ENCODE data around the gene EBI3.
"Not testable (repeated sequence)": the region's sequence is repeated elsewhere in the genome, so short reads cannot be mapped to it uniquely, and the experiment has no call there.

Gene EBI3

DNA sequence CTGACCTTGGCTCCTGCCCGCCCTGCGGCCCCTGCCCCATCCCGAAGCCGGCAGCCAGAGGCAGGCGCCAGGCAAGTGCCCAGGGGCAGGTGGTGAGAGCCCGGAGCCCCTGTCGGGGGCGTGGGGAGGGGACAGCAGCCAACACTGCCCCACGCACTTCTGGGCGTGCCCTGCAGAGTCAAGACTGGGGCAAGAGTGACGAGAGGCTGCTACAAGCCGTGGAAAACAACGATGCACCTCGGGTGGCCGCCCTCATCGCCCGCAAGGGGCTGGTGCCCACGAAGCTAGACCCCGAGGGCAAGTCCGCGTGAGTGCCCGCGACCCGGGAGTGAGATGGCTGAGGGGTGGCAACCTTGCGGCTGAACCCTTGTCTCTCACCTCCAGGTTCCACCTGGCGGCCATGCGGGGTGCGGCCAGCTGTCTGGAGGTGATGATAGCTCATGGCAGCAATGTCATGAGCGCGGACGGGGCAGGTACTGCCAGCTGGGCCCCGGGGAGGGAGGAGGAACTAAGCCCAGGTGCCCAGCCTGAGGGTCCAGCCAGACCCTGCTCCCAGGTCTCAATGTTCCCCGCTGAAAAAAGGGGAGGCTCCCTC, 29.5 kb upstream of the EBI3 start:
- DNase-seq (ENCODE audit: low read depth in 4 of 4, low spot score in 1 of 4): no peak

DNA sequence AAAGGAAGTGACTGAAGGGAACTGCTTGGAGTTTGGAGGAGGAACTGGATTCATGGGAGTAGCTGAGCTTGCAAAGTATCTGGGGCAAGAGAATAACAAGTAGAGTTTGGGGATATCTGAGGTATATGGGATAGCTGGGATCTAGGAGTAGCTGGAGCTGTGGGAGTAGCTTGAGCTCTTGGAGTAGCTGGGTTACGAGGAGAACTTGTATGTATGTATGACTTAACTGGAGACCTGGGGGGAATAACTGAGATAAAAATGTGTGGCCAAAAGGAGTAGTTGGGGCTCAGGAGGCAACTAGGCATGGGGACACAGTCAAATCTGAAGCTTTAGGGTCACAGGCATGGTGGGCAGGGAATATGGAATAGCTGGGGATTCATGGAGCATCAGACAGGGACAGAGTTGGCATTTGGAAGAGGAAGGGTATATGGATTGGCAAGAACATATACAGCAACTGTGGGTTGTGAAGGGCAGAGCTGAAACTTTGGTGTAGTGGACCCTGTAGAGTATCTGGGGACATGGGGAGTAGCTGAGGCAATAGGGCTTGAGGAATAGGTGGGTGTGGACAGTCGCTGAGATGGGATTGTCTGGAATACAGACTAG, 28.3 kb upstream of the EBI3 start:
- DNase-seq (ENCODE audit: low read depth in 4 of 4, low spot score in 1 of 4): no peak

DNA sequence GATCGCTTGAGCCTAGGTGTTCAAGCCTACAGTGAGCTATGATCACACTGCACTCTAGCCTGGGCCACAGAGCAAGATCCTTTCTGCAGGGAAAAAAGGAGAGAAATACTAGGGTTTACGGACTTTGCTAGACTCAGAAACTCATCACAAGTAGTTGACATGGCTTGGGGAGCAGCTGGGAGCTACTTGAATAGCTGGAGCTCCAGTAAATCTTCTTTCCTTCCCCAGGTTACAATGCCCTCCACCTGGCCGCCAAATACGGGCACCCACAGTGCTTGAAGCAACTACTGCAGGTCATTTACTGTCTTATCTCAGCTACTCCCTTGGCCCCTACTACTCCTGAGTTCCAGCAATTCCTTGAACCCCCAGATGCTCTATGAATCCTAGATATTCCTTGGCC, 27.5 kb upstream of the EBI3 start:
- DNase-seq (ENCODE audit: low read depth in 4 of 4, low spot score in 1 of 4): no peak

DNA sequence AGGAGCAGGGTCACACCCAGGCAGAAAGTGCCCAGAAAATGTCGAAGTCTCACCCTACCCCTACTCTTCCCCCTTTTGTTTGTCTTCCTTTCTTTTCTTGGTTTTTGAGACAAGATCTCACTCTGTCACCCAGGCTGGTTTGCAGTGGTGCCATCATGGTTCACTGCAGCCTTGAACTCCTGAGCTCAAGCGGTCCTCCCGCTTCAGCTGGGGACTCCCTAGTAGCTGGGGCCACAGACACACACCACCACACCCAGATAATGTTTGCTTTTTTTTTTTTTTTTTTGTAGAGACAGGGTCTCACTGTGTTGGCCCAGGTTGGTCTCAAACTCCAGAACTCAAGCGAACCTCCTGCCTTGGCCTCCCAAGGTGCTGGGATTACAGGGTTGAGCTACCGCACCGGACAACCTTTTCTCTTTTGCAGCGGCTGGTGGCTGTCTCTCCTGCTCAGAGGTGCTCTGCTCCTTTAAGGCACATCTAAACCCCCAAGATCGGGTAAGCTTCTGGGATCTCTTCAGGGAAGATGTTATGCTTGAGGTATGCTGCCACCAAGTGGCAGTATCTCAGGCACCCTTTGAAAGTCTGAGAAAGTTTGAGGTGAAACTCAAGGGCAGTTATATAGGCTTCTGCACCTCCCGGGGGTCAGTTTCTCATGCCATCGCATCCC, 22.4 kb upstream of the EBI3 start:
- no peak for DNase-seq (ENCODE audit: low read depth in 4 of 4, low spot score in 1 of 4)

DNA sequence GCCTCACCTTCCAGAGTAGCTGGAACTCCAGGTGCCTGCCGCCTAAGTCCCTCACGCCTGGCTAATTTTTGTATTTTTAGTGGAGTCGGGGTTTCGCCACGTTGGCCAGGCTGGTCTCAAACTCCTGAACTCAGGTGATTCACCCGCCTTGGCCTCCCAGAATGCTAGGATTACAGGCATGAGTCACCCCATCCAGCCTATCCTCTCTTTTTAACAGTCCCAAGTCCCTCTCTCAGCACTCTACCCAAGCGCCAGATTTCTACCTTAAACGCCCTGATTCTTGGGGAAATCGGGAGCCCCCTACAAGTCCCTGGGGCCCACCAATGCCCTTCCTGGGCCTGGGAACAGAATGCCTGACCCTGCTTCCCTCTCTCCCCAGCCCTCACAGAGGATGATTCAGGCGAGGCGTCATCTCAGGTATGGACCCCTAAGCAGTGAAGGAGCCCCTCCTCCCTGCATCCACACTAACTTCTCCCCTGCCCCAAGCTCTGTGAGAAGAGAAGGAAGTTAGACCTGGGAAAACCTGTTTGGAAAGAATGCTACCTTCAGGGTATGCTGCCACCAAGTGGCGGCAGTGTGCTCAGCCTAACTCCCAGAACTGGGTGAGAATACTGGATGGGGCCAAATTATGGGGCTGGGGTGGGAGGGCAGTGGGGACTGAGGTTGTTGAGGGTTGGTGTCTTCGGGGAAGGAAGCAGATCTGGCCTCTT, 20.8 kb upstream of the EBI3 start:
- no peak for DNase-seq (ENCODE audit: low read depth in 4 of 4, low spot score in 1 of 4)

- no peak for DNase-seq (ENCODE audit: low read depth in 4 of 4, low spot score in 1 of 4)
Measured at GRCh38 chr19:4210166-4210731, 19.1 kb upstream of the EBI3 start.

- DNase-seq (ENCODE audit: low read depth in 4 of 4, low spot score in 1 of 4): no peak
Measured at GRCh38 chr19:4213116-4213515, 16.2 kb upstream of the EBI3 start.

- DNase-seq (ENCODE audit: low read depth in 4 of 4, low spot score in 1 of 4): no peak
Measured at GRCh38 chr19:4215807-4216206, 13.5 kb upstream of the EBI3 start.

DNA sequence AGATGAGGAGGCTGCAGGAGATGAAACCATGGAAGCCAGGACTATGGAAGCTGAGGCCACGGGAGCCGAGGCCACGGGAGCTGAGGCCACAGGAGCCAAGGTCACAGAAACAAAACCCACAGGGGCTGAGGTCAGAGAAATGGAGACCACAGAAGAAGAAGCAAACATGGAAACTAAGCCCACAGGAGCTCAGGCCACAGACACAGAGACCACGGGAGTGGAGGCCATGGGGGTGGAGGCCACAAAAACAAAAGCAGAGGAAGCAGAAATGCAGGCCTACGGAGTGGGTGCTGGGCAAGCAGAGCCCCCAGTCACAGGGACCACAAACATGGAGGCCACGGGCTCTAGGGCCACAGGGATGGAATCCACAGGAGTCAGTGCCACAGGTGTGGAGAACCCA, 12.5 kb upstream of the EBI3 start:
- no peak for DNase-seq (ENCODE audit: low read depth in 4 of 4, low spot score in 1 of 4)

DNA sequence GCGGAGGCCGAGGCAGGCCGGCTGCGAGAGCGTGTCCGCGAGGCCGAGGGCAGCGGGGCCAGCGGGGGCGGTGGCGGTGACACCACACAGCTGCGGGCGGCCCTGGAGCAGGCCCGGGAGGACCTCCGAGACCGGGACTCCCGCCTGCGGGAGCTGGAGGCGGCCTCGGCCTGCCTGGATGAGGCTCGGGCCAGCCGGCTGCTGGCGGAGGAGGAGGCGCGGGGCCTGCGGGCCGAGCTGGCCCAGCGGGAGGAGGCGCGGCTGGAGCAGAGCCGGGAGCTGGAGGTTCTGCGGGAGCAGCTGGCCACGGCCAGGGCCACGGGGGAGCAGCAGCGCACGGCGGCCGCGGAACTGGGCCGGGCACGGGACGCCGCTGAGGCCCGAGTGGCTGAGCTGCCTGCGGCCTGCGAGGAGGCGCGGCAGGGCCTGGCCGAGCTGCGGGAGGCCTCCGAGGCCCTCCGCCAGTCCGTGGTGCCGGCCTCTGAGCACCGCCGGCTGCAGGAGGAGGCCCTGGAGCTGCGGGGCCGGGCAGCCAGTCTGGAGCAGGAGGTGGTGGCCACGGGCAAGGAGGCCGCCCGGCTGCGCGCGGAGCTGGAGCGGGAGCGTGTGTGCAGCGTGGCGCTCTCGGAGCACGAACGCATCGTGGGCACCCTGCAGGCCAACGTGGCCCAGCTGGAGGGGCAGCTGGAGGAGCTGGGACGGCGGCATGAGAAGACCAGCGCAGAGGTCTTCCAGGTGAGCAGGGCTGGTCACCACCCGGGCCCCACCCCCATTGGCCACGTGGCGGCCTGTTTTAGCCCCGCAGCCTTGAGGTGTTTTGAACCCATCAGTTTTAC, 11.7 kb upstream of the EBI3 start:
- no peak for DNase-seq (ENCODE audit: low read depth in 4 of 4, low spot score in 1 of 4)

DNA sequence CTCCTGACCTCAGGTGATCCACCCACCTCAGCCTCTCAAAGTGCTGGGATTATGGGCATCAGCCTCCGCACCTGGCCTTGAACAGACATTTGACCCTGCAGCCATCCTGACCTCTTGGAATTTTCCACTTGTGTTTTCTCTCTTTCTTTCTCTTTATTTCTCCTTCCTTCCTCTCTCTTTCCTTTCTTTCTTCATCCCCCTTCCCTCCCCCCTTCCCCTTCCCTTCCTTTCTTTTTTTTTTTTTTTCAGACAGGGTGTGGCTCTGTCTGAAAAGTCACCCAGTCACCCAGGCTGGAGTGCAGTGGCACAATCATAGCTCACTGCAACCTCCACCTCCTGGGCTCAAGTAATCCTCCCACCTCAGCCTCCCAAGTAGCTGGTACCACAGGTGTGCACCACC, 10.8 kb upstream of the EBI3 start:
- DNase-seq (ENCODE audit: low read depth in 4 of 4, low spot score in 1 of 4): not testable (repeated sequence)

DNA sequence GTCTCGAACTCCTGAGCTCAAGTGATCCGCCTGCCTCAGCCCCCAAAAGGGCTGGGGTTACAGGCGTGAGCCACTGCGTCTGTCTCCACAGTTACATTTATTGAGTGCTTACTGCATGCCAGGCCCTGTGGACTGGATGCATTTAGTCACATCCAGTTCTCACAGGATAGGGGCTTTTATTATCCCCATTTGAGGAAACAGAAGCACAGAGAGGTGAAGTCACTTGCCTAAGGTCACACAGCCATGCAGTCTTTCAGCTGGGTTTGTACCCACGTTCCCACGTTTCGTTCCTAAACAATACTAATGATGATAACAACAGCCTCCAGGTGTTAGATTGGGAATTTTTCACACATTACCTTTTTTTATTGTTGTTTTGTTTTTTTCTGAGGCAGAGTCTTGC, 9.1 kb upstream of the EBI3 start:
- DNase-seq (ENCODE audit: low read depth in 4 of 4, low spot score in 1 of 4): no peak

- no peak for DNase-seq (ENCODE audit: low read depth in 4 of 4, low spot score in 1 of 4)
Measured at GRCh38 chr19:4224470-4224869, 4.9 kb upstream of the EBI3 start.

DNA sequence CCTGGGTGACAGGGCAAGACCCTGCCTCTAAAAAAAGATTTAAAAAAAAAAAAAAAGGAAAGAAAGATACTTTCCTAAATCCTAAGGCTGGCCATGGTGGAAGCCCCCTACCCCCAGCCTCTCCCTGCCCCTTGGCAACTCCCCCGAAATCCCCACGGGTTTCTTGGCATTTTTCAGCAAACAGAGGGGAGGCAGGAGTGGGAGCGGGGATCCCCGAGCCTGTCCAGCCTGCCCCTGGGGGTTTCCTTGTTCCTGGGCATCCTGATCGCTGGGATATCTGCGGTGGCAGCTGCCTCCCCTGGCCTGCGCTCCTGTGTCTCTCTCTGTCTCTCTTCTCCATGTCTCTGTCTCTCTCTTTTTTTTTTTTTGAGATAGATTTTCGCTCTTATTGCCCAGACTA, 3.4 kb upstream of the EBI3 start:
- no peak for DNase-seq (ENCODE audit: low read depth in 4 of 4, low spot score in 1 of 4)

GRCh38 chr19:4227771-4228170, 1.6 kb upstream of the EBI3 start:
- no peak for DNase-seq (ENCODE audit: low read depth in 4 of 4, low spot score in 1 of 4)

DNA sequence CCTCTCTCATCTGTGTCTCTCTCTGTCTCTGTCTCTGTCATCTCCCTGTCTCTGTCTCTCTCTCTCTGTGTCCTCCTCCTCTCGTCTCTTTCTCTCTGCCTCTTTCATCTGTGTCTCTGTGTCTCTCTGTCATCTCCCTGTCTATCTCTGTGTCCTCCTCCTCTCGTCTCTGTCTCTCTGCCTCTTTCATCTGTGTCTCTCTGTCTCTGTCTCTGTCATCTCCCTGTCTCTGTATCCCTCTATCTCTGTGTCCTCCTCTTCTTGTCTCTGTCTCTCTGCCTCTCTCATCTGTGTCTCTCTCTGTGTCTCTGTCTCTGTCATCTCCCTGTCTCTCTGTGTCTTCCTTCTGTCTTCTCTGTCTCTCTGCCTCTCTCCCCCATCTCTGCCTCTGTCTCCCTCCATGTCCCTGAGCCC, 551 bp upstream of the EBI3 start:
- DNase-seq (ENCODE audit: low read depth in 4 of 4, low spot score in 1 of 4): no peak

- not testable (repeated sequence) for DNase-seq (ENCODE audit: low read depth in 4 of 4, low spot score in 1 of 4)
Measured at GRCh38 chr19:4230237-4230636, 914 bp downstream of the EBI3 start.

DNA sequence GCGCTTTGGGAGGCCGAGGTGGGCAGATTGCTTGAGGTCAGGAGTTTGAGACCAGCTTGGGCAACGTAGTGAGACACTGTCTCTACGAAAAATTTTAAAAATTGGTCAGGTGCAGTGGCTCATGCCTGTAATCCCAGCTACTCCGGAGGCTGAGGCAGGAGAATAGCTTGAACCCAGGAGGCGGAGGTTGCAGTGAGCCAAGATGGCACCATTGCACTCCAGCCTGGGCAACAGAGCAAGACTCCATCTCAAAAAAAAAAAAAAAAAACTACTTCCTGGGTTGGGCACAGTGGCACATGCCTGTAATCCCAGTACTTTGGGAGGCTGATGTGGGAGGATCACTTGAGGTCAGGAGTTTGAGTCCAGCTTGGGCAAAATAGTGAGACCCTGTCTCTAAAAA, 2.2 kb downstream of the EBI3 start:
- not testable (repeated sequence) for DNase-seq (ENCODE audit: low read depth in 4 of 4, low spot score in 1 of 4)

DNA sequence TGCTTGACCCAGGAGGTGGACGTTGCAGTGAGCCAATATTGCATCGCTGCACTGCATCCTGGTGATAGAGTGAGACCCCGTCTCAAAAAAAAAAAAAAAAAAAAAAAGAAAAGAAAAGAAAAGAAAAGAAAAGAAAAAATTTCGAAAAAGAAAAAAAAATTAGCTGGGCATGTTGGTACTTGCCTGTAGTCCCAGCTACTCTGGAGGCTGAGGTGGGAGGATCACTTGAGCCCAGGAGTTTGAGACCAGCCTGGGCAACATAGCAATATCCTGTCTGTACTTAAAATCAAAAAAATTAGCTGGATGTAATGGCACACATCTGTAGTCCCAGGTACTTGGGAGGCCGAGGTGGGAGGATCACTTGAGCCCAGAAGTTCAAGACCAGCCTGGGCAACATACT, 2.8 kb downstream of the EBI3 start:
- not testable (repeated sequence) for DNase-seq (ENCODE audit: low read depth in 4 of 4, low spot score in 1 of 4)

- DNase-seq (ENCODE audit: low read depth in 4 of 4, low spot score in 1 of 4): no peak
Measured at GRCh38 chr19:4232614-4233281, 3.4 kb downstream of the EBI3 start.
